WERI-Rb-1 (cell line): ENCODE data around the gene IMPA2.

Source experiments
- DNase-seq: peaks from one replicate; pipeline ENCODE4 v3.0.0-alpha.2; 2020
- H3K27ac ChIP-seq: fragments of 250-450 bp; sonication (Bioruptor Pico); 2 replicates; pipeline ENCODE4 v1.5.1; 2020; ENCODE audit warnings: mild to moderate bottlenecking, moderate library complexity
- H3K27me3 ChIP-seq: fragments of 250-450 bp; sonication (Bioruptor Pico); 2 replicates; pipeline ENCODE4 v1.5.1; 2021; ENCODE audit warnings: mild to moderate bottlenecking, low read depth, moderate library complexity; ENCODE audit not compliant: insufficient read depth, severe bottlenecking
- H3K36me3 ChIP-seq: fragments of 250-450 bp; sonication (Bioruptor Pico); 2 replicates; pipeline ENCODE4 v1.5.1; 2020; ENCODE audit warnings: mild to moderate bottlenecking, moderate library complexity
- H3K4me3 ChIP-seq: 2 replicates; pipeline ENCODE4 v1.5.1; 2011; ENCODE audit warnings: low read depth, mild to moderate bottlenecking, control low read depth, low read length
- H3K9me3 ChIP-seq: fragments of 250-450 bp; sonication (Bioruptor Pico); 2 replicates; pipeline ENCODE4 v1.5.1; 2021; ENCODE audit warnings: mild to moderate bottlenecking, moderate library complexity; ENCODE audit not compliant: severe bottlenecking
- CTCF ChIP-seq: IDR thresholded peaks from 2 replicates; pipeline ENCODE4 v1.5.1; 2011; ENCODE audit warnings: low read depth, mild to moderate bottlenecking, control low read depth, inconsistent platforms, low read length

Gene IMPA2

GRCh38 chr18:12005538-12006487 lies 24.5 kb downstream of the IMPA2 start:
- no peak overlapping the region for H3K4me3 ChIP-seq
- H3K27ac ChIP-seq: no peak overlapping the region
- H3K9me3 ChIP-seq: no peaks in the 10 kb centered on the region
- no peak for DNase-seq
- peaks cover 5% of the 10 kb centered on the region for H3K36me3 ChIP-seq
- no peaks in the 10 kb centered on the region for H3K27me3 ChIP-seq
- TF ChIP-seq CTCF: no peak

GRCh38 chr18:12006488-12006840 lies 25.2 kb downstream of the IMPA2 start:
- H3K4me3 ChIP-seq: no peak overlapping the region
- H3K9me3 ChIP-seq: no peaks in the 10 kb centered on the region
- no peak for TF ChIP-seq CTCF
- H3K27me3 ChIP-seq: no peaks in the 10 kb centered on the region
- peaks cover 5% of the 10 kb centered on the region for H3K36me3 ChIP-seq
- no peak for DNase-seq
- no peak overlapping the region for H3K27ac ChIP-seq

GRCh38 chr18:12007063-12007462 lies 25.8 kb downstream of the IMPA2 start:
- H3K27ac ChIP-seq: no peak overlapping the region
- H3K27me3 ChIP-seq: no peaks in the 10 kb centered on the region
- no peaks in the 10 kb centered on the region for H3K9me3 ChIP-seq
- no peak overlapping the region for H3K4me3 ChIP-seq
- DNase-seq: no peak
- TF ChIP-seq CTCF: no peak
- peaks cover 2% of the 10 kb centered on the region for H3K36me3 ChIP-seq

GRCh38 chr18:12008181-12008767 lies 27.0 kb downstream of the IMPA2 start:
- TF ChIP-seq CTCF: no peak
- no peaks in the 10 kb centered on the region; the same call in none of the 2 replicates for H3K36me3 ChIP-seq
- H3K4me3 ChIP-seq: no peak overlapping the region
- no peaks in the 10 kb centered on the region for H3K9me3 ChIP-seq
- no peaks in the 10 kb centered on the region for H3K27me3 ChIP-seq
- no peak for DNase-seq
- H3K27ac ChIP-seq: no peak overlapping the region

GRCh38 chr18:12008842-12009580 lies 27.7 kb downstream of the IMPA2 start:
- no peaks in the 10 kb centered on the region for H3K9me3 ChIP-seq
- TF ChIP-seq CTCF: no peak
- no peak for DNase-seq
- no peaks in the 10 kb centered on the region for H3K27me3 ChIP-seq
- H3K4me3 ChIP-seq: no peak overlapping the region
- no peaks in the 10 kb centered on the region; the same call in 1 of the 2 replicates for H3K36me3 ChIP-seq
- H3K27ac ChIP-seq: no peak overlapping the region
